Measurements from ENCODE around the gene BNC2.

The BNC2 gene

DNA sequence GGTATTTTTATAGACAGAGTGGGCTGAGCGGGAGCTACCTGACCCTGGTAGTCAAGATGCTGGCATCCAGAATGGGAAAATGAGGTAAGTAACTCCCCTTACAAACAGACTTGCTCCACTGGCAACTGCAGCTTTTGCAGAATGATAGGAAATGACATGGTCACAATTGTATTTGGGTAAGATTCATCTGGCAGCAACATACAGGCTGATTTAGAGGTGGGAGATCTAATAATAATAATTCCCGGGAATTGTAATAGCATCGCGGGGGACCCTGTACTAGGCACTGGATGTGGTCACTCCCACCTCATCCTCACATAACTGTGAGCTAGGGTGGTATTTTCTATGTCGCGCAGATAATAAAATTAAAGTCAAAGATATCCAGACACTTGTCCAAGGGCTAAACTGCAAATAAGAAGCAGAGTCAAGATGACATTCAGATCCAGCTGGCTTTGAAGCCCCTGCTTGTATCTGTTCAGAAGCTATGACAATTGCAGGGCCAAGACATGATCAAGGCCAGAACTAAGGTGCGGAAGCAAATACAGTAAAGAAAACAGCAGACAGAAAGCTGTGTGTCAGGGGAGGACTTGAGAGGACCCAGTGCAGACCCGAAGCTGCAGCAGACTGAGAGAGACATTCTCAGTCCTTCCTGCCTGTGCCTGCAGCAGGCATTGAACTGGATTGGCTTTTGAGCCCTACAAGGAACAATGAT is 507.2 kb downstream of the BNC2 start:
- DNase-seq (ENCODE audit: low read depth) = no peak

DNA sequence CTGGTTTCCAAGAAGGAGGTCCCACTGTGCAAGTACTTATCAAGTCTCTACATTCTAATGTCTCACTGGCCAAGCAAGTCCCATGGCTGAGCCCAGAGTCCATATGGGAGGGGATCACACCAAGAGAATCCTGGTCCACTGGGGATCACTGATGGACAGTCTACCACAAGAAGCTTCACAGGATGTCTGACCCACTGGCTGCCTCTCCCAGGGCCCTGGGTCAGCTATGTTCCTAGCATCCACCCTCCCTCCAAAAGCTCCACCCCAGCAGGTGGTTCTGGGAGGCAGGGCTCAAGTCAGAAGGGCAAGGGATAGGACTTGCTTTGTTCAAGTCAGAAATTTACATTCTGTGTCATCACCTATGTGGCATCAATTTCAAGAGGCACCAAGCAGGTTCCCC is 508.5 kb downstream of the BNC2 start:
- no peak for DNase-seq (ENCODE audit: low read depth)

GRCh38 chr9:16361118-16361517 is 509.4 kb downstream of the BNC2 start:
- DNase-seq (ENCODE audit: low read depth) = no peak

DNA sequence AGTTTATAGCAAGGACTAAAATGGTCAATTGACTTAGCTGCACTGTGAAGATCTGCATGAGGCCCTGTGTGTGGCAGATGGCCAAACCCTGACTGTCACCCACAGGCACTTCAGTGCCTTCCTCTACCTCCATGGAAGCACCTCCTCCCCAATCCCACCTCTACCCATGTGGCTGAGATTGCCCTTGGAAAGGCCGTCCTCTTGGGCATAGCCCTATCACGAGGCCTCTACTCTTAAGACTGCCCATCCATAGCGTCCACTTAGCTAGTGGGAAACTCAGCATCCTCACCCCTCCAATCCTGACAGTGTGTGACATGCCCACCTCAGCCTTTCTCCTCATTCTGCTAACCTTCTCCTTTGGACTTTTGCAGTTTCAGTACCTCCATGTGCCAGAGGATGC is 510.2 kb downstream of the BNC2 start:
- DNase-seq (ENCODE audit: low read depth) = no peak
